Activated naive CD8-positive, alpha-beta T cell treated with anti-CD3 and anti-CD28 coated beads, Interleukin-2, amount 50 U/mL, for 16 hours (primary cell): ENCODE measurements around the gene STPG4.

ENCODE experiments used
- DNase-seq: peaks from one replicate; pipeline ENCODE4 v3.0.0-alpha.2; 2020; ENCODE audit warnings: low read depth, low spot score

The STPG4 gene

DNA sequence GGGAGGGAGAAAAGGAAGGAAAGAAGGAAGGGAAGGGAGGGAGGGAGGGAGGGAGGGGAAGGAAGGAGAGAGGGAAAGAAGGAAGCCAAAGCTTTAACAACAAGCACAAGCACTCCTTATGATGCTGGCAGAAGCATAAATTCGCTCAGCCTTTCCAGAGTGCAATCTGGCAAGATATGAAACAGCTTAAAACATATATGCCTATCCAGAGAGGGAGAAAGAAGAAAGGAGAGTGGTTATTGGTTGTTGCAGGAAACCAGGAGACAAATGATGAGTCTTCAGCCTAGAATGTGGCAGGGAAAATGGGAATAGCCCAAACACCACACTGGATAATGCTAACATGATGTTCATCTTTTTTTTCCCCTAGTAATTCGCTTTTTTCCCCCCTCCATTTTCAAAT, 64.0 kb downstream of the STPG4 start:
- DNase-seq = no peak

DNA sequence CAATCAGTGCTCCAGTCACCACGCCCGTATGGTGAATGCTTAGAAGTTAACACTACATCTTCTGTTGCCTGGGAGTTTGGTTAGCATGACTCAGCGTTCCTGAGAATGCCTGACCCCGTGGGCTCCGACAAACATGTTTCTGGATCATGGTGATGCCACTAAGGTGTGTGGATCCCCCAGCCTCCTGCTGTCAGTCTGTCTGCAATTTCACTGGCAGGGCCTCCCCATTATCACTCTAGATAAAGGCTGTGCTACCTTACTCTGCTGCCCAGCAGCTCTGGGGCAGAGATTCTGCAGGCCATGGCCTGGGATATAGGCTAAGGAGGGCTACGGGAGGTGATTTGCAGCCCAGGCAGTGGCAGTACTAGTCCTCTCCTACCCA, 66.0 kb downstream of the STPG4 start:
- no peak for DNase-seq

DNA sequence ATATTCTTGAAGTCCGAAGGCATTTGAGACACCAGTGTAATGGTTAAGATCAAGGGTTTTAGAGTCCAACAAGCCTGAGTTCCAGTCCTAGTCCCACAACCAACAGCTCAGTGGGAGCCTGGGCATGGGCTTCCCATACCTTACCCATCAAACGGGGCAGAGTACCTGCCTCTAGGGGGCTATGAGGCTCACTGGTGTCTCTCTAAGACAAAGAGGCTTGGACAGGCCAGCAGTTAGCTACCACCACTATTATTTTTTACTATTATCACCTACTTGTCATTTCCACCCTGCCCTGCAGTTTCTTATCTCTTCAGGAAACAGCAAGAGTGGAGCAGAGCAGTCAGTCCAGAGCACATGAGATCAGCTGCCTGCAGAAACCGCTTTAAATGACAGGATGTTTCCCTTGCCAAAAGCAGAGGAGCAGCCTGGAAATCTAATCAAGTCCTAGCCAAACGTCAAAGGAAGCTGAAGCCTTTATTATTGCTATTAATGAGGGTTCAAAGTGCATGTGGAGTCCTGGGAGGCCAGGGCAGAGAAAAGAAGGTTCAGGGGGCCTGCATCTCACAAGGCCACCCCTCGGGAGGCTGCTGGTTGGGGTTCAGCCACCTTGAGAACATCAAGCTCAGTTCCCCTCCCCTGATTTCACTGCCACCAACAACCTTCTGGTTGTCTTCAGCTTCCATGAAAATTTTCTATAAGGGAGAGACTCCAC, 66.6 kb downstream of the STPG4 start:
- no peak for DNase-seq

DNA sequence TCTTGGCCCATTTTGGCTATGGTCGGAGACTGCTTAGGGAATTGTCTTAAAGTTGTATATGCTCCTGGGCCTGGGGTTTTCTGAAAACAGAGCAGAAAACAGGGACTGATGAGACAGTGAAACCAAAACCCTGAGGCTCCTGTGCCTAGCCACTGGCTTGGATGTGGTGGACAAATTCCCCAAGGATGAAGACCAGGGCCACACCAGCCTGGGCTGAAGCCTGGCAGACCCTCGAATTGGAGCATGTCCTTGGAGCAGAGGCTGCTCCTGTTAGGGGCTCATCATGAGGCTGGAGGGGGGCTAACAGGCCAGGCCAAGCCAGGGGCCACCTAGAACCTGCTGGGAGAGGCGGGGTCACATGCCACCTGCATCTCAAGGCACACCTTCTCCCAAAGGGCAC, 68.1 kb downstream of the STPG4 start:
- no peak for DNase-seq

DNA sequence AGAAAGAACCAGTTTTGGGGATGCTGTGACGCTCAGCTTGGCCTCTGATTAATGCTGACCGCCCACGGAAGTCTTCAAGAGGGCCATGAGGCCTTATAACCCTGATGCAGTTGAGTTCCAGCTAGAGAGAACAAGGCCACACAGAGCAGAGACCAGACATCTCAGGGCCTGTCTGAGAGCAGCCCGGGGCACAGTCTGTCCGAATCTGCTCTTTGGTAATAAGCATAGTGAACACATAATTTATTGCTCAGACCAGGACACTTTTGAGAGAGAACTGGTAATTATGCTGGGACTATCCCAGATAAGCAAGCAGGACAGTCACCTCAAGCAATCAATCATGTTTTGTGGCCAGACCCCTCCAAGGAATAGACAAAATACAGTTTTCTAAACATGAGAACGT, 68.5 kb downstream of the STPG4 start:
- DNase-seq = no peak

DNA sequence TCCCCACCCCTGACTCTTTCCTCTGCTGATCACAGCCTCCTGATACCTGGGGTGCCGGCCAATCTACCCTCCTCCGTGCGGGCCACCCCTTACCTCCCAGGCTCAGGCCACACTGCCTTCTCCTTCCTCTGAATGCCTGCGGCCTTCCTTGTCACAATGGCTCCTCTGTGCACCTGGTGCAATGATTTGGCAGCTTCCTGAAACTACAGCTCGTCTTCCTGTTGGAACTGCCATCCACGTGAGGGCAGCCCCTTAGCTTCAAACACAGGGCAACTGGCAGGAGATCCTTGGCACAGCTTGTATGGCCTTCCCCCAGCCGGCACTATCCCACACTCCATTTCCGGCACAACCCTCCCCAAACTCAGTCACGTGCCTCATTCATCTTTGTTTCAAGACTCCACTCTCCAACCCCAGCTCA, 69.0 kb downstream of the STPG4 start:
- no peak for DNase-seq

DNA sequence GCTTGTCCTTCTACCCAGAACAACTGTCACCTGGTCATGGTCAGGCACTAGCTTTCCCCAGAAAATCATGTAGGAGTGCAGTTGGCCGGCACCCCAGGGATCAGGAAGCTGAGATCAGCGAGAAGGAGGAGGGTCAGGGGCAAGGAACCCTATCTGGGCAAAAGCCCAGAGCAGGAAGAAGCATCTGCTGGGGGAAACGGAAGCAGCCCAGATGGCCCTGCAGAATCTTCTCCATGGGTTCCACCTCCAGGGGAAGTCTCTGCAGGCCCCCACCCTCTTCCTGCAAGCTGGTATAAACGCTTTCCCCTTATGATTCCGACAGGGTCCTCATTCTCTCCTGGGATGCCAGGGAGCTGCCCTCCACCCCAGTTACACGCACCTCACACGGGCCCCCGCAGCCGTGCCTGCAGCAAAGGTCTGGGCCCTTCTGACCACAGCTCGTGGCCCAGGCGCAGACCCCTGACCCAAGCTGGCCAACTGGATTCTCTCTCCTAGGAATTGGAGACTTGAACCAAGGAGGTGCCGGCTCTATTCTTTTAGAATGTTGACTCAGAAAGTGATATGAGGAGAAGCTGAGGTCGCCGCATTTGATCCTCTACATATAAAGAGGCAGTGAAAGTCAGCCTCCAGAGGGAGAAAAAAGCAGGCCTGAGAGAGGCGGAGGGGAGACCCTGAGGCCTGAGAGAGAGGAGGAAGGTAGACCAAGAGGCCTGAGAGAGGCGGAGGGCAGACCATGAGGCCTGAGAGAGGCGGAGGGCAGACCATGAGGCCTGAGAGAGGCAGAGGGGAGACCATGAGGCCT, 71.0 kb downstream of the STPG4 start:
- no peak for DNase-seq

DNA sequence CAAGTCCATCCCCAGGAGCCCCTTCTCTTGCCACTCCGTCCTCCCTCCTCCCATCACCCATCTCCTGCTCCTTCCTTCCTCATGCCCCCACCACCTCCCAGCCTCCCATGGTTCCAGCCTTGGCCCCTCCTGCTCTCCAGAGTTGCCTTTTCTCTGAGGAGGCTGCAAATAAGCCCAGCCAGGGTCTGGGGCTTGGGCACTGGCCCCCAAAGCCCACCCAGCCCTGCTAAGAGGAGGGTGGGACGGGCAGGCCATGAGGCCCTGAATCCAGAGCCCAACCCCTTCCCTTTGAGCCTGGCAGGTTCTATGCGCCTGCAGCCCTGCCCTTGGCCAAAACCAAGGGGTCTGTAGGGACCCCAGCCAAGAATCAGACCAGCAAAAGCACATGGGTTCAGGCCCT, 71.6 kb downstream of the STPG4 start:
- no peak for DNase-seq

DNA sequence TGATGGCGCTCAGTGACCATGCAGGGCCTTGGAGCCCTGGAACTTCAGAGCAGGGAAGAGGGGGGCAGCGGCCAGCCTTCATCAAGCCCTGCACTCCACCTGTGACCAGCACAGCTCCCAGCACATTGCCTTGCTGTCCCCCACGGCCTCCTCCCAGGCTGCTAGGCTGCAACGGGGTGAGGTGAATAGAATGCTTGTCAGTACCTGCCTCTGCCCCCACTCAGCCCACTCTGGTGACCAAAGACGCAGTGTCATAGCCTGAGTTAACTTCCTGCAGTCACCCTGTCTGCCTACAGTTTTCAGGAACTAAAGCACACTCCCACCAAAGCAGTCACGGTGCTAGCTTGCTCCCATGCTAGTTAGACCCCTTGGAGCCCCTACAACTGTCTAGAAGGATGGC, 72.1 kb downstream of the STPG4 start:
- no peak for DNase-seq

DNA sequence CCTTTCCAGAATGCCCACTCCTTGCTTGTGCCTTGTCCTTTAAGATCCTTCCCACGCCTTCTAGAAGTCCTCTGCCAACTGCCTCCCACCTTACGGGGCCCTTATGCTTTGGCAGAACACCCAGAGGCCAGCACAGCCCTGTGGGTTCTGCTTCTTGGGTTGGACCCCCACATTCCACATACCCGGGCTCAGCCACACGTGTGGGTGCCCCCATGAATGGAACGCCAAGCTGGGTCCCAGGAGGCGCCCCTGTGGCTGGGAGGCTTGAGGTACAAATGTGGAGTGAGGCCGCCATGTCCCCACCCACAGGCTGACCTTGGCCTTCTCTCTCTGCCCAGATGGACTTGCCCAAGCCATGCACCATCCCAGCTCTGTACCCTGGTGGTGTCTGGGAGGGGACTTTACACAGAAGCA, 74.2 kb downstream of the STPG4 start:
- no peak for DNase-seq

DNA sequence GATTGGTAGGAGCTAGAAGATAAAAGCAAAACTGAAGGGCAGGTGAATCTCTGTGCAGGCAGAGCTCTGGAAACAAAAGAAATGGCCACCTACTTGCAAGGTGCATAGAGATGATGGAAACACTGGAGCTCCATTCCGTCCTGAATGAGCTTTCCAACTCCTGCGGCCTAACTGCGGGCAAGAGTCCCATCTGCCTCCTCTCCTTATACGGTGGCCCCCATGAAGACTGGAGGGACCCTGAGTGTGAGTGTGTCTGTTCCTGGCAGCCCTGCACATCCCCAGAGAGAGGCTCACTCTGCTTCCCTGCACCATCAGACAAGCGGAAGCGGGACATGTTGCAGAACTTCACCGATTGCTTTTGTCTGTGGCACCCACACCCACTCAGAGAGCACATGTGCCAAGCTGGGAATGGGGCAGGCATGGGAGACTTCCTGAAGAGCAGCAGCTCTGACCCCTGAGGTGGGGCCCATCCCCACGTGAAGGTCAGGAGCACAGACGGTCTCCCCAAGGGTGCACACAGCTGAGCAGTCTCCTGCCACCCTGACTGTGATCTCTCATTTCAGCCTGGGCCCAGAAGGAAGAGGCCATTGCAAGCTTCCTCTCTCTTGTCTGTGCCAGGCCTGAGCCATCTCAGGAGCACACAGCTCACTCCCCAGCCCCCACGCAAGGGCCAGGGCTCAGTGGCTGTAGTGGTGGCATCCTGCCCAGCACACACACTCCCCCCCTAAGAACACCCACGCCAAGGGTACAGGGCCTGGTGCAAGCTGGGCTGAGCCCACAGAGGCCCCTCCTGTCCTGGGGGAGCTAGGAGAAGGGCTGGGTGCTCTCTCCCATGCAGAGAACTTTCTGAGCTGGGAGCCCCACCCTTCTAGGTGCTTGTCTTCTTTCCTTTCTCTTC, 75.3 kb downstream of the STPG4 start:
- DNase-seq = no peak

DNA sequence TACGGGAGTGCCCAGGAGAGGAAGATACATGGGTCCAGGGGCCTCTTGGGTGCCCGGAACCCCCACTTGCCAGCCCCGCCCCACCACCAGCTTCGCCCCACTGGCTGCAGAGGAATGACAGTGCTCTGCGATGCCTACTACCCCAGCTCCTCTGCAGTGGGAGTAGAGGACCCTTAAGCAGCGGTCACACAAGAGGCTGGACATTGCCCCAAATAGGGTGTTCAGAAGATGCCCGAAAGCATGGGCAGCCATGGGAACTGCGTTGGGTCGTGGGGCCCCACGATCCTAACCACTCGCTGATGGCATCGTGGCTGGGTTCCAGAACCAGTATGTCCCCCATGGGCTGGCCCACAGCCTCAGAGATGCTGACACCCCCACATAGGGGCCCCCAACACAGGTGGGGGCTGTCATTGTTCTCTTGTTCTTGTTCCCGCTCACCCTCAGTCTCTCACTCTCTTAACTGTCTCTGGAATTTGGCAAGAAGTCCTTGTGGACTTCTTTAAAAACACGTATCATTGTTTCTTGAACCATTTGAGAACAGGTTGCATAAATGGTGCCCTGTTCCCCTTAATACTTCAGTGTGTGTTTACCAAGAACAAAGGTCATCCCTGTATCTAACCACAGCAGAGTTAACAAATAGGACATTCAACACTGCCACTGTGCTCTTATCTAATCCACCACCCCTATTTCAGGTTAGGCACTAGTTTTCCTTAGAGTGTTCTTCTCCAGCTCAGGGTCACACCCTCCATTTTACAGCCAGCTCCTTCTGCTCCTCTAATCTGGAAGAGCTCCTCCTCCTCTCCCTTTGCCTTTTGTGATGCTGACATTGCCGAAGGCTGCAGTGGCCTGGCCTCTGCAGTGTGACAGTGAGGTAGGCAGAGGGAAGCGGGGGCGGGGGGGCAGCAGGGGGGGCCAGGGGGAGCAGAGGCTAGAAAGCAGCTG, 76.3 kb downstream of the STPG4 start:
- DNase-seq = no peak

DNA sequence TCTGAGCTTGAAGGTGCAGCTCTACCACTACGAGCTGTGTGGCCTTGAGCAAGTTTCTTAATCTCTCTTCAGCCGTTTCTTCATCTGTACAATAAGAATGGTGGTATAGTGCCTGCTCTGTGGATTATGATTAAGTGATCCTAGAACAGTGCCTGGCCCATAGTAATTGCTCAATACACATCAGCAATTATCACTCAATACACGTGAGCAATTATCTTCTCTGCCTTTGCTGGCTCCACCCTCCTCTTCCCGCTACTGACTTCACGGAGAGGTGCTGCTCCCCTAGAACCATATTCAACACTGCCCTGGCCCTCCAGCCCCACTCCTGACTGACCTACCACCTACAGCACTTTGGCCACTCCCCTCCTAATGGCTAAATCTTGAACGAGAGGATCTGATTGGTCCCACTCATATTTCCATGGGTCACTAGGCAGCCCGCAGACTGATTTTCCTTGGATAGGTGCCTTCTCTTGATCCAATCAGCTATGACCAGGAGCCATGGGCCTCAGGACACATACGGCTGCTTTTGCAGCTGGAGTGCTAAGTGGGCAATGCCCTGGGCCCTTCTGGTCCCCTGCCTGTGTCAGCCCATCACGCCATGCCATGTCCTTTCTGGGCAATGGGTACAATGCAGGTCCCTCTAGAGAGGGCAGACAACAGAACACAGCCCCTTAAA, 77.5 kb downstream of the STPG4 start:
- DNase-seq = no peak

DNA sequence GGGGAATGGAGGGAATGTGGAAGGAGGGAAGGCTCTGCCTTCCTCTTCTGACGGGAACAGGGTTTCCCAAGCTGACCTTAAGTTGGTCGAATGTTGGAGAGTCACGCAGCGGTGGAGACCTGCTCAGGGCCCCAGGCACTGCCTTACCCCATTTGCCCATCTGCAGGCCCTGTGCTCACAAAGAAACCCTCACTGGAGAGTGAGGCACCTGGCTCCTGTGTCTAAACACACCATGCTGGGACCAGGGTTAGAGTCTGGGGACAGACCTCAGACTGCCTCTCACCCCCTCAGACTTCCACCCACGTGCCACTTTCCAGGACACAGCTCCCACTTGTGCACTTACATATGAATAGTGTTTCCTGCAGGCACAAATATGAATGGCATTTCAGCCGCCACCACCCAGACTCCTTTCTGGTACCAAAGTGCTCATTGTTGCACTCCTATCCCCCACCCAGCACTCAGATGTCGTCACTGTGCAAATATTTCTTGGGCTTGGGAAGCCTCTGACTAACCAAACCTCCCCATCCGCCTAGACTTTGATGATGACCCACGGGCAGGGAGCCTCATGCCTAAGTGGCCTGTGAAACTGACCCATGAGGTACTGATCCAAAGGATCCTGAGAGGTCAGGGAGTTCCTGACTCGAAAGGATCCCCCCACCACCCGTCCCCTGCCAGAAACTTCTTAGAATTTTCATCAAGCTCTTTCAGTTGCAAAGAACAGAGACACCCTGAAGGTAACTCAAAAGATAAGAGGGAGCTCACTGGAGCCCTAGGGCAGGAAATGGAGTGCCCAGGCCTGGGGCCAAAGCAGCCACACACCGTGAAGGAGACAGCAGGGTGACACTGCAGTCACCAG, 78.3 kb downstream of the STPG4 start:
- DNase-seq = no peak

DNA sequence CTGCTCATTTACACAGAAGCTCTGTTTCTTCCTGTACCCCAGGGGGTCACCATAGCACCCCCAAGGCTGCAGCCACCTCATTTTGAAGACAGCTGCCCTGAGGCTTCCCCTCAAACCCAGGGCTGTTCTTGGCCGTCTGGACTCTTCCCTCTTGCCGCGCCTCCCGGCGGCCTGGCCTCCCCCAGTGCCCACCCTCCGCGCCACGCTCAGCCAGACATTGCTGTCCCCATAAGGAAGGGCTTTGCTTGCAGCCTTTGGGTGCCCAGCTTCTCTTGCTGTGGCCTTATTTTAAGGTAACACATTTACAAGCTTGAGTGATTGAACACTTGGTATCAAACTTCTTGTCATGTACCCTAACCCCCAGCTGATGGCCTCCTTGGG, 79.0 kb downstream of the STPG4 start:
- DNase-seq = no peak

DNA sequence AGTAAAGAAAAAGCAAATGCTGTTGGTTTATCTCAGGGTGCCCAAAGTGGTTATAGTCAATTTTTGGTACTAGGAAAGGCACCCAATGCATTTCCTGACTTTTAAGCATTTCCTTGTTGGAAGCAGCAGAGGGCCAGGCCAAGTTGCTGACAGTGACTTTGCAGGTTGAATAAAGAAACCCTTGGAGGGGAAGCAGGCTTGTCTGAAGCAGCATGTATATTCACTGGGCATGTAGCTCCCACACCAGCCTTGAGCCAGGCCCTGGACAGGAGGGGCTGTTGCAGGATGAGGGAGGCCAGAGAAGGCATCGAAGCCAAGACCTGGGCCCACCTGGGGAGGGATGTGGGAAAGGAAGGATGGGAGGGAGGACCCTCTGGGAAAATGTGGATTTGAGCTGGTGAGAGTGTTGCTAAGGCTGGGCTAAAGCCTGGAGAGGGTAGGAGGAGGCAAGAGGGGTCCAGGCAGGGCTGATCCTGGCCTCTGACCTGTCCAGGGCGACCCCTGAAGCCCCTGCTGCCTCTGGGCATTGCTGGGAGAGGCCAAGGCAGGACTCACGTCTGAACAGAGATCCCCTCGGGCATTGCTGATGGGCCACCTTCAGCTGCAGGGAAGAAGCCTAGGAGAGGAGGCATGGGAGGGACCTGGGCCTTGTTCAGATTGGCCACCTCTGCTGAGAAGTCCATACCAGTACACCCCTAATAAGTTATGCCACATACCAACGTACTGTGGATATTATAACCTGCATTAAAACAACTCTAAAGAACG, 79.6 kb downstream of the STPG4 start:
- no peak for DNase-seq

DNA sequence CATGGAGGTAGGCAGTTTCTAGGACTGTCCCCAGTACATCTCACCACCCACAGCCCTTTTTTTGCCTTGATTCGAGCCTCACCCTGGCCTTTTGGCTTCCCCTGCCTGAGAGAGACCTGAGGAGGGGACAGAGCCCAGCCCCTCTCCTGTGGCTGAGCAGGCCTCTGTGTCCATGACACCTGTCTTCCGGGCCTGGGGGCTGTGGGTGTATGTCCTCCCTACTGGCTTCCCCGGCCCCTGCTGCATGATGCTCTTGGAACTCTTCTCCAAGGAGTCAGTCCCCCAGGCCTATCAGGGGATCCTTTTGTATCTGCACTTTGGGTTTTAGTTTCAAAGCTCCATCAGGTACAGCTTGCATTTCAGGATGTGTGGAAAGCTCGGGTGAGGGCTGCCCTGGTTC, 80.4 kb downstream of the STPG4 start:
- DNase-seq = no peak

DNA sequence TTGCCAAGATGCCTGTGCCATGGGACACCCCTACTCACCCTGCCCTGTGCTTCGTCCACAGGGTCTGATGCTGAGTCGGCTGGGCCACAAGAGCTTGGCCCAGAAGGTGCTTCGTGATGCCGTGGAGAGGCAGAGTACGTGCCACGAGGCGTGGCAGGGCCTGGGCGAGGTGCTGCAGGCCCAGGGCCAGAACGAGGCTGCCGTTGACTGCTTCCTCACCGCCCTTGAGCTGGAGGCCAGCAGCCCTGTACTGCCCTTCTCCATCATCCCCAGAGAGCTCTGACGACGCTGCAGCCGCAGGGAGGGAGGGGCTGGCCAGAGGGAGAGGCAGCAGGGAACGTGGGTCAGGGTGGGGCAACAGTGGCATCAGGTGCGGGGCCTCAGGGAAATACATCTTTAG, 81.5 kb downstream of the STPG4 start:
- DNase-seq = no peak

DNA sequence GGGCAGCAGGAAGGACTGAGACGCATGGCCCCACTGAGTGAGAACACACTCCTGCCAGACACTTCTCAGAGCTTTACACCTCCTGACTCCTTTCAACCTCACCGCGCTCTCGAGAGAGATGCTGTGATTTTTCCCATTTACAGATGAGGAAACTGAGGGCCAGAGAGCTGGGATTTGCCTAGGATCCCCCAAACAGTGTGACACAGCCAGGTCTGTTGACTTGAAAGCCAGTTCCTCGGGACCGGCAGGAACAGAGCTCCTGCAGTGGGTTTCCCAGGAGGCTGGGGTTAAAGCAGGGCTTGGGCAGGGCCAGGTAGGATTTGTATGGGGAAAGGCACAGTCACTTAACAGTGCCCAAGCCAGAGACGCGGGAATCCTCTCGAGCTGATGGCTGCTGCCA, 81.9 kb downstream of the STPG4 start:
- DNase-seq = no peak
